Measurements from ENCODE around the gene SLC16A8.

DNA sequence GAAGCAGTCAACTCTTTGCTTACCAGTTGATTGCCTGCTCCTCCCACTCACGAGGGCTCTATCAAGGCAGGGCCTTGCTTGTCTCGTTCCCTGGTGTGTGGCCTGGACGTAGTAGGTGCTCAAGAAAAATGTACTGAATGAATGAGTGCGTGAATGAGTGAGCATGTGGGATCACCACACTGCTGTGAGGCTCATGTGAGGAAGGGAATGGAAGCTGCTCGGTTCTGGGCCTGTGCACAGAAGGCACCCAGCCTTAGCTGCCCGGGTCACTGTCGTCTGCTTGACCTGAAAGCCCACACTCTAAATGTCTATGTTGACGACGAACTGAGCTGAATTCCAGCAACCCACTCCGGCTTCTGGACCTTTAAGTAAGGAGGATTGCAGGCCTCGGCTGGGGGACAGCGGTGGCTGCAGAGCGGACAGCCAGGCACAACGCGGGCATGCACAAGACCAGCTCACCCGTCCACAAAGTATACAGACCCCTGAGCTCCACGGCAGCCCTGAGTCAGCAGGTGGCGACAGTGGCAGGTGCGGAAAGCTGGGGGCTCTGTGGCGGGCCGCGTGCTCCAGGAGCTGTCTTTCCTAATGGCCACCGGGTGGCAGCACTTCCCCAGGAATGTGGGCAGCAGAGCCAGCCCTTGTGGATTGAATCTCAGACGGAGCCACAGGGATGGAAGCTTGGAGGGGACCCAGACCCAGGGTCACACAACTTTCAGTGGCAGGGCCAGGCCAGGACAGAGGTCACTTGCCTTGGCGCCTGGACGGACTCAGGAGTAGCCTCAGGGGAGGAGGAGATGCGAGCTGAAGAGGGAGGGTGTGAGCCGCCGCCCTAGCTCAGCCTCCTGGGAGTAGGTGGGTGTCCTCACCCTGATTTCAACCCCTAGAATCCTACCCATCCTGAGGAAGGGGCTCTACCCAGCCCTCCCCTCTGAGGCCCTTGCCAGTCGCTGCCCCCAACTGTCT, 31.8 kb downstream of the SLC16A8 start:
- TF ChIP-seq CTCF (IDR thresholded peaks at IDR 0.05; ENCODE audit: borderline replicate concordance, extremely low read depth, low read length, poor library complexity, severe bottlenecking): peak; percentile 96
- TF ChIP-seq EZH2 (IDR thresholded peaks at IDR 0.05; ENCODE audit: borderline replicate concordance, low read depth, low read length, severe bottlenecking): no peak

Measured in DND-41 (cell line).